Epidermal melanocyte (primary cell): ENCODE data around the gene EPHA5.

Experiments
- DNase-seq: peaks from one replicate; pipeline ENCODE4 v3.0.0; 2011; ENCODE audit warnings: low spot score; ENCODE audit not compliant: insufficient read length

The EPHA5 gene

DNA sequence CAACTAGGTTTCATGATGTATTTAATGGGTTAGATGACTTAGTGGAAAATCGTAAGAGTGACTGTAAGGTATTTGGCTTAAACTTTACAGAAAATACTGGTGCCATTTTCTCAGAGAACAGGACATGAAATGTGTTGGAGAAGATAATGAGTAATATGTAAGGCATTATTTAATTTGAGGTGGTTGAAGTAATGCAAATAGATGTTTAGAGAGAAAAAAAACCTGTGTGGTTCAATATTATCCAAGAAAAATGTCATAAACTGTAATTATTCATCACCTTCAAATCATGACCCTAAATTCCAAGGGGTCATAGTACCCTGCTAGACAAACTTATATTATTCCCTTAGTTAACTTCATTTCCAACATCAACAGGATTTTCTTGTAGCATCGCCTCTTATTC is 171.7 kb downstream of the EPHA5 start:
- DNase-seq: no peak

DNA sequence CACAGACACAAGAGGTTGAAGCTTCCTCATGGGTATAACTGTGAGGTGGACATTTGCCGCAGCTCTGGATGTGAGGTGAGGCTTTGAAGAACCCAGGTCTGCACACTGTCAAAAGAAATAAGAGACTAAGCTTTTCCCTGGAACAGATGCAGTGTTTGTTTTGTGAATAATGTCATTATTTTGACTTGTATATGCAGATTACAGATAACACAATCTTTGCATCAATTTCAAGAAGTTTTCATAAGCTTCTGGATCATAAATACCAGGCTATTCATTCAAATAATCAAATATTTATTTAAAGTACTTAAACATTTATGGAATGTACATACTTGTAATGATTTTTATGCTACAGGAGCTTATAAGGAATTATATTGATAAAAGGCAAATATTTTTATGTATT is 174.8 kb downstream of the EPHA5 start:
- no peak for DNase-seq

DNA sequence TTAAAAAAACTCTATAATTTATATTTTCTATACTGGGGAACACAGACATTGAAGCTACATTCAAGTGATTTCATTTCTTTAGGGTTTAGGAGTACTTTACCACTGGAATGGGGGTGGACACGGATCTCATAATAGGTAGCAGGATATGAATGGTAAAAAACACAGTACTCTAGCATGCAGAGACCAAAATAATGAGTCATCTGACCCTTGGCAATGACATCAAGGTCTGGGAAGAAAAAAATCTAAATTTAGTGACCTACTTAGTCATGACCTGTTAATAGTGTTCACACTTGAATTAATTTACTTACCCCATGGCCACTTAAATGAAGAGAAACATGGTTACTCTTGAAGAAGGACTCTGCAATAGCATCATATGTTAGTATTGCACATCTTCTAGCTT is 187.9 kb downstream of the EPHA5 start:
- DNase-seq: no peak

DNA sequence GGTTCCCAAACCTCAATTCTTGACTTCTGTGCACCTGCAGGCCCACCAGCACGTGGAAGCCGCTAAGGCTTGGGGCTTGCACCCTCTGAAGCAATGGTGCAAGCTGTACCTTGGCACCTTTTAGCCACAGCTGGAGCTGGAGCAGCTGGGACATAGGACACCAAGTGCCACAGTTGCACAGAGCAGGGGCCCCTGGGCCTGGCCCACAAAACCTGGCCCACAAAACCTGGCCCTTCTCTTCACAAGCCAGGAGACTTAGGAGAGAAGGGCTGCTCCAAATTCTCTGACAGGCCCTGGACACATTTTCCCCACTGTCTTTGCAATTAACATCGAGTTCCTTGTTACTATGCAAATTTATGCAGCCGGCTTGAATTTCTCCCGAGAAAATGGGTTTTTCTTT is 197.8 kb downstream of the EPHA5 start:
- DNase-seq: no peak

DNA sequence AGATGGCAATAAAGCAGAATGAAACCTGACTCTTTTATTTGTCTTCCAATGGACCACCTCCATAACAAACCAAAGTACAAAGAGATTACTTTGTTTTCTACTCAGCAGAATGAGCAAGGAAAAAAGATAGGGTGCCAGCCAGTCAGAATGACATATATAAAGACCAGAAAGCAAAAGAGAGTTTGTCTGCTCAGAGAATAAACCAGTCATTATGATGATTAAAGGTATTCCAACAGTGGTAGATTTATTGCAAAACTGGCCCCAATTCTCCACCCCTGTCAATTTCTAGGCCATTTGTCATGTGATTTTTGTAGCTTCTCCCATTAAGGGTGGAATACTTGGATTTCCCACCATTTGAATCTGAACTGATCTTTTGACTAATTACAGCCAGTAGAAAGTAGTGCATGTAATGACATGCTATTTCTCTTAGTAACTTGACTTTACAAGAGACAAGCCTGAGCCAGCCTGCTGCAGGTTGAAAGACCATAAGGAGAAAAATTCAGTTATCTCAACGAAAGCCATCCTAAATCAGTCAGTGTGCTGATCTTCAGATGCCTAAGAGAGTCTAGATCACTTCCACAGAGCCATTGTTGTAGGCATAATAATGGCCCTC is 203.1 kb downstream of the EPHA5 start:
- DNase-seq: no peak

DNA sequence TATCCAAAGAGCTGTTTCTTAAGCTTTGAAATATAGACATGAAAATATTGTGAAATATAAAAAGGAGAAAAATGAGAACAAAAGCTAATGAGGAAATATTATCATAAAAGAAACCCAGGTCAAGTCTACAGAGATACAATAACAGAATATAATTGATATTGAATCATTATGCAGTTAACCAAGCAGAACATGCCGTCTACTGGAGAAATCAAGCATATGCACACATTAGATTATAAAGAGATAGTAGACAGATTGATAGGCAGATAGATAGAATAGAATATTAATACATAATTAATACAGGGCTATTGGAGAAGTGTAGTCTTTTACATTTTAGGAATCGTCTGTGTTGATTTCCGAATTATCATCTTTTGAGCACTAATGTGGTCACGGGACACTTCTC is 208.5 kb downstream of the EPHA5 start:
- no peak for DNase-seq

DNA sequence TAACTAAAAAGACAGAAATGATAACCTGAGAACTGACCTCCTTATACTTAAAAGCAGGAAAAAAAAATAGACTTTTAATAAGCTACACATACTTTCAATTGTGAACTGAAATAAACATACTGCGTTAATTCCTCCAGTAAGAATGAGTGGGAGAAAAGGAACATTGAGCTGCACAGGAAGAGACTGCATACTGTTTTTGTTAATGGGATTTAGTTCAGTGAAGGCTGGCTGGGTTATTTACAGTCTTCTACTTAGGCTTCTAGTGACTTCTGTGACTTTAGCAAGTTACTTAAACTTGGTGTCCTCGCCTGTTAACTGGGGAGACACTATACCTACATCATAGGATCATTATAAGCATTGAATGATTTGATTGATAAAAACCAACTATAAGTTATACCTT is 213.3 kb downstream of the EPHA5 start:
- DNase-seq: no peak

DNA sequence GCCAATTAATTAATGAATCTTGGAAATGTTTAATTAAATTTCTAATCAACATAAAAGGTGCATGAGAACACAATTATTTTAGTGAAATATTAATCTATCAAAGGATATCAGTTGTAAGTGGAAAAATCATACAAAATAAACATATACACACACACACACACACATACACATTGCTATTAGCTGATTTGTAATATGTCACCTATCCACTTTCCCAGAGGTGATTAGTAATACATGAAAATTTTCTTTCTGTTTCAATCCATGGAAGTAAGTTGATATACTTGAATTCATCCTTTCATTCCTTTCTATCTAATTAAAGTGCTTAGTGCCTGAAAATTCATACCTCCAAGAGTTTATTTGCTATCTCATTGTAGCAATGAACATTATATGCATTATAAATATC is 213.7 kb downstream of the EPHA5 start:
- no peak for DNase-seq

DNA sequence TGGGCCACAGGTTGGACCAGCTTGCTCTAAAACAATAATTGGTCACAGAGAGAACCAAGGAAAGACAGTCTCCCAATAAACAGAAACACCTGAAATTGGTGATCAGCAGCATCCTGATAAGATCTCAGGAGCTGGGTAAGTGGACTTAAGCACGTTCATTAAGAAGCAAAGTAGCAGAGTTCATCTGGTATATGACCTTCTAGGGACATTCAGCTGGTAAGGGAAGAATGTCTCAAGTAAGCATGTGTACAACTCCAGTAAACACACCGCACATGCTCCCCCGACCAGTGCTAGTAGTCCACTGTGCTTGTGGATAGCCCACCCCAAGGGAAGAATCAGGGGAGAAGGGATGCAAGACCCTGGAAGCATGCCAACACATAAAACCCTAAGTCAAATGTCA is 216.9 kb downstream of the EPHA5 start:
- no peak for DNase-seq

DNA sequence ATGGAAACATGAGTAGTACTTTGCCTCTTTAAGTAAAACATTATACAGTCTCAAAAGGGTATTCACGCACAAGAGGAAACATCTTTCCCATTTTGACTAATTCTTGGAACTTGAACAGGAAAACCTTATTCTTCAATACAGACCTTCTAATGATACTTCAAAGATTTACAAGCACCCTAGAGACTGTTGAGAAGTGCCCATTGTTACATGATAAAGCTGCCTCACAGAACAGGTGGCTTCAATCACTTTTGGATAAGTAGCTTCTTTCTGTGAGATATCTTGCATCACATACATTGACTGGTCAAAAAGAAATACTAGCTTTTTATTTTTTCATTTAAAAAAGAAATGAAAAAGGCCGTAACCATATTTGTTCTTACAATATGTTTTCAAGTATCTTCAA is 219.4 kb downstream of the EPHA5 start:
- DNase-seq: no peak

DNA sequence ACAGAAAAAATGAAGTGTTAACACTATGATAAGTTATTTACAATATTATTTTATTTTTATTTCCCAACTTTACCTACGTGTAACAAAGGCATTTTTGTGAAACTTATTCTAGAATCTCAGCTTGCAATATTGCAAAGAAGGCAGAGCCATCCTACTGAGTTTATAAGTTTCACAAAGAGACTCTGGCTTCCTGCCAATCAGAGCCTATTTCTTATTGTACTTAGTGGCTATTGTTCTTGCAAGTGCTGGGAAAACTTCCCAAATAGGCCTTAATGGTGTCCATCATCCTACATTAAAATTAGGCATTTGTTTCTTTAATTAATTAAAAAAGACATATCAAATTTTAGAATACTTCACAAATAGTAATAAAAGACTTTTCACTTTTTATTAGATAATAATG is 233.2 kb downstream of the EPHA5 start:
- no peak for DNase-seq

DNA sequence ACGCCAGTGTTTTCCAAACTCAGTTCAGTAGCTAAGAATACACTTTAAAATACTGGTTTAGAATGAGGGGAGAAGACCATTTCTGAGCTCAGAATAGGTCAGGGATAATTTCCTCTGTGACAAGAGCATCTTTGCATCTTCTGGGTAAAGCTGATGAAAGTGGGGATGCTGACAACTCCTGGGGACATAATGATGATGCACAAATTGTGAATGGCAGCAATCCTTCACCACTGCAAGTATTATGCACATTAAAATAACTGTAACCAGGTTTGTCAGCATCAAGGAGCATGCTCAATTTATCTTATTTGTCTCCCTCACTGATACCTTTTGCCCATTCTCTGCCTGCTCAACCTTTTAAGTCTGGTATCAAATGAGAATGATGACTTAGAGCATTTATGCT is 248.2 kb downstream of the EPHA5 start:
- DNase-seq: no peak

DNA sequence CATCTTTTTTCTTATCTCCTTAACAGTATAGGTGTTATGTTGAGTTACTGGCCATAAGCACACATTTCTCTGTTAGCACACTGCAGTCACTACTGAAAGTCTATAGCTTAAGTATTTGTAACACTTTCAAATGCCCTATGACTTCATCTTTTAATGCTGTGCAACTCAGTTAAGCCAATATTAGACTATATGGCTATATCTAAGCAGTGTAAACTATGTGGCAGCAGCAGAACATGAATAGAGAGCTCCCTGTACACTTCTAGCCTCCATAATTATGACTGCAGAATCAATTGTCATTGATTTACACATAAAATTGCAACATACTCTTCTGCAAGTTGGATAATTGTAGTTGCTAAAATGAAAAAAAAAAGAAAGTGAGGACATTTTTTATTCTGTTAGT is 250.3 kb downstream of the EPHA5 start:
- no peak for DNase-seq

DNA sequence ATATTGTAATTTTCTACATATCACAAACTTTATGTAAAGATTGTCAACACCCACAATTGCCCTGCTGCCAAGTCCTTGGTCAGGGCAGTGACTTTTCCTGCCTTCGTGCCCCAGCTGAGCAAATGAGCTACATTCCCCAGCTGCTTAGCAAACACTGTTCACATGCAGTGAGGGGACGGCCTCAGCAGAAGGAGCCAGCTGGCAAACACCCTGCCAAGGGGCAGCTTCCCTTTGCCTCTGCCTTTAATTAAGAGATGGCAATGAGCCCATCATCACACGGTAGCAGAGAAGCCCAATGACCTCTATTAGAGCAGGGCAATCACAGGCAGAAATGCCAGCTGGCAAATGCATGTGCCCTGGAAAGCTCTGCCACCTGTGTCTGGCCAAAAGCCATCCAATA is 253.4 kb downstream of the EPHA5 start:
- no peak for DNase-seq

DNA sequence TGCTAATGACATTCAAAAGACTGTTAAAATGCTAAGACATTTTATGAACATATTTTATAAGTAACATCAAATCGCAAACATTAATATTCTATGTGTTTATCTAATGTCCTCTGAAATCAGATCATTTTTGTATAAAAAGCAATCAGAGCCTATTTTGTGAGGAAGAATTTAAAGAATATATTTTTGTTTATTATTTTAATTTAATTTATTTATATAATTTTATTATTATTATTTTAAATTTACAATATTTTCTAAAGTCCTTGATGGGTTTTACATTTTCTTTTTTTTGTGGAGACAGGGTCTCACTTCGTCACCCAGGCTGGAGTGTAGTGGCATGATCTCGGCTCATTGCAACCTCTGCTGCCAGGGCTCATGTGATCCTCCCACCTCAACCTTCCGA is 262.8 kb downstream of the EPHA5 start:
- no peak for DNase-seq

DNA sequence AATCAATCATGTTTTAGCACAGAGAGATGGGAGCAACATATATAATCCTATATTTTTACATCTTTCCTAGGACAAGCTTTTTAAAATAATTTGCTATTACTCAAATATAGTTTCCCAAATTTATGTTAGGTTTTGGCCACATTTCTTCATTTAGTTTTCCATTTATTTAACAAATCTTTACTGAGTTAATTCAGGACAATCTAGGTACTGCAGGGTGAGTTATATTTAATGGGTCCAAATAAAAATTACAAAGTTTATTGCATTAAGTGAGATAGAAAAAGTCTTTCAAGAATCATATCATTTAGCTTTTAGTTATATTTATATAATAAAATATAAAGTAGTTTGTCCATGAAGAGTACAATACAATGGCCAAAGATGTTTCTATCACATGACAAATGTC is 269.2 kb downstream of the EPHA5 start:
- no peak for DNase-seq

DNA sequence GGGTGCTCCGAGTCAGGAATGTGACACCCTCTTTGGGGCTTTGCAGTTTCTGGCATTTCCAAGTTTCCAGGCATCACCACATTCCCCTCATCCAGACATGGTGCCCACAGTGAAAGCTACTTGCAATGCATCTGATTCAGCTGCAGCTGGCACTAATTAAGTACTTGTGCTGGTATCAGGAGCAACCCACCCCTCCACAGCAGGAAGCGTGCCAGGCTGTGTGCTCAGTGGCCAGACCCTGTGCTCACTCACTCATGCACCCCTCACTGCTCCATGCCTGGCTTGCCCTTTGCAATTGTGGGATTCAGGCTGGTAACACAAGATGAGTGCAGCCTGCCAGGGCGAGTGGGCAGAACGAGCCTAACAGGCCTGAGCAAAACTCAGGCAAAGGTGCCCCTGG is 271.2 kb downstream of the EPHA5 start:
- DNase-seq: no peak

DNA sequence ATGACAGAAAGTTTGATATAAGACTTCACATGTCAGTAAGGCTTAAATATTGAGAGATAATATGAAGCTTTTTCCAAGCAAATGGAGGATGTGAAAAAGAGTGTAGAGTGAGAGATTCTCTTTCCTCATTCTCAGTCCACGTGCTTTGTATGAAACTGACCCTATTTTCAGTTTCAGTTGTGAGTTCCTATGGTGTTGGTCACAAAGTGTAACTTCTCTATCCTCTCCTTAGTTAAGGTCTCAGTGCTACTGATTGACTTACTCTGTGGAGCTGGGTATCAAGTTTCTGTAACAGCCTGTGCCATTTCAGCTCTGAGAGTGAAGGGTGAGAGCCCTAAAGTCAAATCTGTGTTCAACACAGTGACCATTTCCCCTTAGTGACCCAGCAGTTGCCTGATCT is 277.2 kb downstream of the EPHA5 start:
- DNase-seq: no peak

DNA sequence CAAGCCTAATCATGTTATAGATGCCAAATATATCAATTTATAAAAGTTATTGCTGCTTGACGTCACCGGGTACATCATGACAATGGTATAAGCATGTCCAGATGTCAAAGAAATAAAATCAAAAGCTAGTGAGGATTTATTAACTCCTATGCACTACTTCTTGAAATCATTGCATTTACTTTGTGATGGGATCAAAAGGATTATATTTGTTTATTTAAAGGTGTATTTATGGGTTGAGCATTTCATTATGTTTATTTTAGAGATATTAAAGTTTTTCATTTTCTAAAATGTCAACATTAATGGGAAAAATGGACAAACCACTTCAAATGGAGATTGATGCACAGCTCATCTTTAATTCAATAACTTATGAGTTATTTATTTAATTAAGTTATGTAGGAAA is 277.8 kb downstream of the EPHA5 start:
- no peak for DNase-seq

DNA sequence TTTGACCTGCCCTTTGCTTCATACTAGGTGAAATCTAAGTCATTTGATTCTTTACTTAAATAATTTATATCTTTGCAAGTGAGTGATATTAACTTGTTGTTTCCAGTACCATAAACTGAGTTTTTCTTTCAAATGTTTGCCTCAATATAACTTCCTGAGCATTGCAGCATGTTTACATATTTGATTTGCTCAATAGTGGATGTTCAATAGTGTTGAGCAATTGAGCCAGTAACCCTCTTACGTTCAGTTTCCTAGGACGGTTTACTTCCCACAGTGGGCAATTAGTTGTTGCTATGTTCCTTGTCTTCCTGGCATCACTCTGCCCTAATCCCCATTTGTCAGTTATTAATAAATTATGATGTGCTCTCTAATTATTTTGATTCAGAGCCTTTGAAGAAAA is 278.5 kb downstream of the EPHA5 start:
- no peak for DNase-seq

DNA sequence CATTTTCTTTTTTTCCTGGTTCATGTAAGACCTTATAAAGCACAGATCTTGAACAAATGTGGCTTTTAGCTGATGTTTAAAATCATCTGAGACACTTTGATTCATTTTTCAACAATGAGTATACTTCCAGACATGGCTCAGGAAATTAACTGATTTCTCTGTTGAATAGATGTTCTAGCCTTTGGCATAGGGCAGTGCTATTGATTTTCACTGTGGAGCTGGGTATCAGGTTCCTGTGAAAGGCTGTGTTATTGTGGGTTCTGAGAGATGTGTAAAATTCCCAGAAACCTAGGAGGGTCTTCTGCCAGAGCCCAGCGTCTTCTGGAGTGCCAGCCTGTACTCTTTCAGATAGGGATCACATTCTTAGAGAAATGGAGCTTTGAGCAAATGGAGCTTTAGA is 278.9 kb downstream of the EPHA5 start:
- no peak for DNase-seq

DNA sequence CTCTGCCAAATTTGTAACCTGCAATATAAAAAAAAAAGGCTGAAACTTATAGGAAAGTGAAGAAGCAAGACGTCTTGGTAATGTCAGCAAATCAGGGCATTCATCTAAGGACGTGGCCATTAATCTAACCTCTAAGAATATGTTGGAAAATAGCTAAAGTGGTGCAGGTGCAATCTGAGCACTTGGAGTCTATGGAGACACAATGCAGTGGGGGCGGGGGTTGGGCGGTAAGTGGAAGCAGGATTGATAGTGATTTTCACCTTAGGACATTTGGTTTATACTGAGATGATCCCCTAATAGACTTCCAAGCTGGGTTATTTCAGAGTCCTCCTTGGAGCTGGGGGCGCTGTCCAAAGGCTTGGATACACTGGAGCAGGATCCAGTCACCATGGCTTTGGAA is 283.4 kb downstream of the EPHA5 start:
- DNase-seq: no peak

DNA sequence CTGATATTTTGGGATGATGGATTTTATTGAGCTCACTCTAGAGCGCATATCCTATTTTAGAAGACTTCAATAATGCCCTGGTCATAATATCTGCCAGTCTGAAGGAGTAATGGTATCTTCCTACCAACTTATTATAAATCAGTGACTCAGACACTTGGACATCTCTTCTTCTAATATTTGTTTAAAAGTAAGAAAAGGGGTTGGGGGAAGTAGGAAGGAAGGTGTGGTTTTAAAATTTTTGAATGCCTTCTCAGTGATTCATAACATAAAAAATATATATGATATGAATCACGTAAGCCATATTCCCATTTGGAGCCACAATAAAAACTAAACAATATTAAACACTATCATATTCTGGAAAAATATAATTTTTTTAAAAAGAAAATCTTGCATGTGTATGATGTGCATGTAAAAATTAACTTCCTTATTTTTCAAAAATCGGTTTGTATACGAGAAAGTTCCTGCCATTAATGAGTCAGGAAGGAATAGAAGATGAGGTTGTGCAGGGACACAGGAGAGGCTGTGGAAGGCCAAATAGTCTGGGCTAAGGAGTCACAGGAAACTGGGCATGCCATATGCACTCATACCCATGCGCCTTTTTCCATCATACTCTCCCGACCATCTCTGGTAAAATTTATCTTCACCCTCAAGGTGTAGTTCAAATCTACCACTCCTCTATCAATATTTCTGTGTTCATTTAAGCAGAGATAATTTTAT is 286.5 kb downstream of the EPHA5 start:
- DNase-seq: no peak

DNA sequence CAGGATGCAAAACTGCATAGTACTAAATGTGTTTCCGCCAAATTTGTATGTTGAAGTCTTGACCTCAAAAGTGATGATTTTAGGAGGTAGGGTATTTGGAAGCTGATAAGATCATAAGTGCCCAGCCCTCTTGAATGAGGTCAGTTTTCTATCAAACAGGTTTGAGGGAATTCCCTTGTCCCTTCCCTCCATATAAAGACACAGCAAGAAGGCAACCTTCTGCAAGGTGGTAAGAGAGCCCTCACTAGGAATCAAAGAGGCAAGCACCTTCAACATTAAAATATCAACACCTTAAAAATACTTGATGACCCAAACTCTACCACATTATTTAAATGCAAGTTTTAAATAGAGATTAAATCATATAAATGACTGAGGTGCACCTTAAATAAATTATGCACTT is 288.6 kb downstream of the EPHA5 start:
- no peak for DNase-seq
